D721Med (cell line): Measurements from ENCODE around the gene CD34.
"Not testable (repeated sequence)": the region's sequence is repeated elsewhere in the genome, so short reads cannot be mapped to it uniquely, and the experiment has no call there.

ENCODE experiments used
- DNase-seq: peaks from one replicate; pipeline ENCODE4 v3.0.0; 2011; ENCODE audit warnings: low spot score; ENCODE audit not compliant: insufficient read length
- FAIRE-seq: peaks from 2 replicates; lab custom pipeline; 2011; peaks lifted over from hg19 to GRCh38; lab: Jason Lieb, UNC
- TF ChIP-seq, protein P1 (sequence below): IDR thresholded peaks from 2 replicates; pipeline ENCODE4 v1.5.1; 2012; ENCODE audit warnings: mild to moderate bottlenecking, control low read depth; ENCODE audit not compliant: insufficient read depth; ENCODE audit errors: missing control alignments

CD34 gene

GRCh38 chr1:207944571-207944970 lies 33.6 kb upstream of the CD34 start:
- TF ChIP-seq, protein P1, sequence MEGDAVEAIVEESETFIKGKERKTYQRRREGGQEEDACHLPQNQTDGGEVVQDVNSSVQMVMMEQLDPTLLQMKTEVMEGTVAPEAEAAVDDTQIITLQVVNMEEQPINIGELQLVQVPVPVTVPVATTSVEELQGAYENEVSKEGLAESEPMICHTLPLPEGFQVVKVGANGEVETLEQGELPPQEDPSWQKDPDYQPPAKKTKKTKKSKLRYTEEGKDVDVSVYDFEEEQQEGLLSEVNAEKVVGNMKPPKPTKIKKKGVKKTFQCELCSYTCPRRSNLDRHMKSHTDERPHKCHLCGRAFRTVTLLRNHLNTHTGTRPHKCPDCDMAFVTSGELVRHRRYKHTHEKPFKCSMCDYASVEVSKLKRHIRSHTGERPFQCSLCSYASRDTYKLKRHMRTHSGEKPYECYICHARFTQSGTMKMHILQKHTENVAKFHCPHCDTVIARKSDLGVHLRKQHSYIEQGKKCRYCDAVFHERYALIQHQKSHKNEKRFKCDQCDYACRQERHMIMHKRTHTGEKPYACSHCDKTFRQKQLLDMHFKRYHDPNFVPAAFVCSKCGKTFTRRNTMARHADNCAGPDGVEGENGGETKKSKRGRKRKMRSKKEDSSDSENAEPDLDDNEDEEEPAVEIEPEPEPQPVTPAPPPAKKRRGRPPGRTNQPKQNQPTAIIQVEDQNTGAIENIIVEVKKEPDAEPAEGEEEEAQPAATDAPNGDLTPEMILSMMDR: no peak
- no peak for FAIRE-seq
- DNase-seq: no peak

- FAIRE-seq, DNase-seq: not testable (repeated sequence)
These were observed 31.4 kb upstream of the CD34 start for GRCh38 chr1:207942337-207942741.

DNA sequence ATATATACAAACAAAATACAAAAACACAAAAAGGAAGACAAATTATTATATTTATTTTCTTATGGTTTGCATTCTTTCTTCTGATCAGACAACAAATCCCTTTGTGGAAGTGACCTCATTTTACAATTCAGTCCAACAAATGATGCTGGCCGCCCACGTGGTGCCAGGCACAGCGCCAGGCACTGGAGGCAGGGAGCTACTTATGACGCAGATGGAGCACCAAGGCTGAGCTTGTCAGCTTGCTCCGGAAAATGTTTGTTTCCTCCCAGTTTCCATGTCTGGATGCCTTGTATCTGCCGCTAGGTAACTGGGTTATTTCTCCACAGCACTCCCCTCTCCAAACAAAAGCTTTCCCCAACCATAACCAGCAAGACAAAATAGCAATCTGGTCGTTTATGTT lies 30.7 kb upstream of the CD34 start:
- DNase-seq (no peak), FAIRE-seq (no peak)
- TF ChIP-seq, protein P1: no peak

DNA sequence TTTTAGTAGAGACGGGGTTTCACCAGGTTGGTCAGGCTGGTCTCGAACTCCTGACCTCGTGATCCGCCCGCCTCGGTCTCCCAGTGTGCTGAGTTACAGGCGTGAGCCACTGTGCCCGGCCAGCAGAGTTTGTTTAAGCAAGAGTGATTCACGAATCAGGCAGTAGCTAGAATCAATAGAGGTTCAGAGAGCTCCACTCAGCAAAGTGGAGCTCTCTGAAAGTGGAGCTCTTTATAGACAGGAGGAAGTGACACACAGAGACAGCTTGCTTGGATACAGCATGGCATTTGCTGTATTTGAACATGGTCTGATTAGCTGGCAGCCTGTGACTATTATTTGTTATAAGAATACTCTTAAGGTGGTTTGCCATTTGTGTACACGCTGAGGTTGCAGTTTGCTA lies 27.1 kb upstream of the CD34 start:
- TF ChIP-seq, protein P1: no peak
- DNase-seq (no peak), FAIRE-seq (no peak)

GRCh38 chr1:207937204-207937603 lies 26.3 kb upstream of the CD34 start:
- DNase-seq: no peak

GRCh38 chr1:207935166-207935583 lies 24.2 kb upstream of the CD34 start:
- FAIRE-seq (no peak), DNase-seq (no peak)
- TF ChIP-seq, protein P1: no peak

More at GRCh38 chr1:207937204-207937603, 26.3 kb upstream of the CD34 start:
- FAIRE-seq: no peak
- TF ChIP-seq, protein P1: no peak

DNA sequence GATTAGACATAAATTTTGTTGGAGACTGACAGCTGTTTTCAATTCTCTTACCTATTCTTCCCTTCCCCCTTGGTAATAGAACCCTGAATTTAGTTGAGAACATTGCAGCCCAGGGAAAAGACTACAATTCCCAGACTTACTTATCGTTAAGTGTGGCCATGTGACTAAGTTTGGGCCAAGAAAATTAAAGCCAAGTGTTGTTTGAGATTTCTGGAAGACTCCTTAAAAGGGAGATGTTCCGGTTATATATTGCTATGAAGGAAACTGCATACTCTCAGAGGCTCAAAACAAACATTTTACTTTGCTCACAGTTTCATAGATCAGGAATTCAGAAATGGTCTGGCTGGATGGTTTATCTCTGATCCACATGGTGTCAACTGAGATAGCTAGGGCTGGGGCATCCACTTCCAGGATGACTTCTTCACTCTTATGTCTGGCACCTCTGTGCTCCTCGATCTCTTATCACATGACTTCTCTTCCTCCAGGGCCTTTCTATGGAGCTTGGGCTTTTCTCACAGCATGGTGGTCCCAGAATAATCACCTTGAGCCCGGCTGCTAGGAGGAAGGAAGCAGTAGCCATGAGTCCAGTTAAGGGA lies 22.4 kb upstream of the CD34 start:
- DNase-seq: no peak
- no peak for FAIRE-seq
- TF ChIP-seq, protein P1: no peak
